HG03571 (cell line): ENCODE results near the gene TANC1.

Experiments used
- ATAC-seq: cut with Tn5 transposase; IDR thresholded peaks from one replicate; pipeline ENCODE4 v1.9.1; 2021; ENCODE audit not compliant: unreplicated experiment

TANC1 gene

GRCh38 chr2:158993721-158994587 is 25.5 kb downstream of the TANC1 start:
- ATAC-seq: no peak

- no peak for ATAC-seq
Observed at GRCh38 chr2:158994920-158995676, 26.7 kb downstream of the TANC1 start.

GRCh38 chr2:158995677-158996049 is 27.2 kb downstream of the TANC1 start:
- no peak for ATAC-seq

- no peak for ATAC-seq
Observed at GRCh38 chr2:158996378-158996993, 28.0 kb downstream of the TANC1 start.

DNA sequence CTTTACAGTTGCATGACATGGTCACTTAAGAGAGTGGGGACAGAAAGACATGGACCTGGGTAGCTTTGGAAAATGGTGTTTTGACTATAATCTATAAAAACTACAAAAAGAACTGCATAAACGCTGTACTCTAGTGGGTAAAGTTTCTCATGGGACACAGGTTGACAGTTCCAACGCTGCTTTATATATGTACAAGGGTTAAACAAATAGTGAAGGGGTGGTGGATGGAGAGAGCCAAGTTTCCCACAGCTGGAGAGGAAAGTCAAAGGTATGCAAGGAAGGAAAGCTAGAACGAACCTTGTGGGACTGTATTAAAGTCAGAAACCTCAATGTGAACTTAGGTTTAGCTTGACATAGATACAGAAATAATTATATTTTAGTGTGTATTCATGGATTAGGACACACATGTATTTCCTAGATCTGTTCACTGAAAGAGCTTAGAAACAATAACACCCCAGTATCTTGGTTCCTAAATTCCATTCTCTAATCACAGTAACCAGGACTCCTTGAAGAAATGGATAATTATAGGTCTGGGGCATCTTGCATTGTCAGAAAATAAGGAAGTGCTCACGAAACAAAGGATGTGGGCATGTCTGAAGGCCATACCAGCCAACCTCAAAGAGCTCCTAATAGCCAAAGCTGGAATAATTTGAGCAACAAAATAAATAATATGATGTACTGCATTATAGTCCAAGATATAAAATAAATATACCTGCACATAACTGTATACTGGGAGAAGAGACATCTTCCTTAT is 28.8 kb downstream of the TANC1 start:
- ATAC-seq: no peak

GRCh38 chr2:158998551-158999248 is 30.3 kb downstream of the TANC1 start:
- ATAC-seq: no peak

DNA sequence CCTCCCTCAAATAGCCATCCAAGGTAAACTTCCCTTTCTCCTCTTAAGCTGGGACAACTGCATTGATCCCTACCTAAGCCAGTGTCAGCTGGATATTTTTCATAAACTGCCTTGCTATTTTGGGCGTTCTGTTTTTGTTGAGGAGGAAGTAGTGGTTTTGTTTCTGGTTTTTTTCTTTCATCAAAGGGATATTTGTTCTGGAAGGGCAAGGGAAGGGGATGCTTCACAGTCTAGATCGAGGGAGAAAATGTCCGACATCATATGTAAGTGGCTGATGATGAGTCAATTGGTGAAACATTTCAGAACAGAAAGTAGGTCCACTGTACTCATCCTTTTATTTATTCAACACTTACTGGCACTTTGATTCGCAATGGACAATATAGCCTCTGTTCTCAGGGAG is 31.0 kb downstream of the TANC1 start:
- no peak for ATAC-seq

DNA sequence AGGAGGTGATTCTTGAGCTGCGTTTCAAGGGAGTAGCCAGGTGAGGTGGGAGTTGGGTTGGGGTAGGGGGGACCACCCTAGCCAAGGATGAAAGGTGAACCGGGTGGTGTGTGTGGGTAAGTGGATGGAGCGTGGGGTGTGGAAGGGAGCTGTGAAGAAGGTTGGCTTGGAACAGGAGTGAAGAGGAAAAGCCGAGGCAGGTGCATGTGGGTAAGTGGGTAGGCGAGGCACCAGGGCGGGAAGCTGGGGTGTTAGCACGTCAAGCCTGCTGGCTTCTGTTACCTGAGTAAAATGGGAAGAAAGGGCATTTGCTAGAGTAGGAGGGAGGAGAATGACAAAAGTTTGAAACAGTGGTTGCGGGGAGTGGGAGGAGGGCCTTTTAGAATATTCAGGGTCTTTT is 31.6 kb downstream of the TANC1 start:
- no peak for ATAC-seq

DNA sequence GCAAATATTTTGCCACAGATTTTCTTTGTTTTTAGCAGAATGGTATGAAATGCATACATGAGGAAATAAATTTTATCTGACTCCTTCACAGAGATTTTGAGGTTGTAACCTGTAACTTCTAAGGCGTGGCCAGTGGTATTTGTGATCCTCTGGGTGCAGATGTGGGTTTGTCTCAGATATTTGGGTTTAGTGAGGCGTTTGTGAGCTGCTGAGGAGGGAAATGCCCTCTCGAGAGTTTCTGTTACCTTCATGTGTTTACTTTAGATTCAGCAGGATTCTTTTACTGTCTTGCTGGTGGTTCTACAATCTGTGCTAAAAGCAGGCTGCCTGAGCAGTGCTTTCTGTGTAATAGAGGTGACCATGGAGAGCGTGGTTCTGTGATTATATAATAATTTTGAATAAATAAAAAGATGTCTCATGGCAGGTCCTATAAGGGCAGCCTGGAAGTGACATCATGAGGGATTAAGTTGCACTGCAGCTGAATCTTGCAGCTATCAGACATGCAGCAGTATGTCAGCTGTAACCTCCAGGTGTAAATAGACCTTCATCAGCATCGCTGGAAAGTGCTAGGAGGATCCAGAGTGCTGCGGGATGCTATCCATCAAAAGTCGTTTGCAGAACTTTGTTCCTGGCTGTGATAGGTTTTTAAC is 34.1 kb downstream of the TANC1 start:
- no peak for ATAC-seq

DNA sequence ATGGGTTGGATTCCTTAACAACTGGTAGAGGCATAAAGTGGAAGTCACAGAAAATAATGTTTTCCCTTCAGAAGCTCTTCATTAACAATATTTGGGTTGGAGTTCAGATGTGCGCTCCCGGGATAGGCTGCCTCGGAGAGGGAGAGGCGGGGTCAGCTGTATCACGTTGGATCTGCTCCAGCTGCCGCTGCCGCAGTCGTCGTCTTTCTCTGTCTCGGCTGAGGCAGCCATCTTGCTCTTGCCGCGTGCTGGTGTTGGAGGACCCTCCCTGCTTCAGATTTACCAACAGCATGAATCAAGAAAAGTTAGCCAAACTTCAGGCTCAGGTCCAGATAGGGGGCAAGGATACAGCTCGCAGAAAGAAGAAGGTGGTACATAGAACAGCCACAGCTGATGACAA is 35.1 kb downstream of the TANC1 start:
- no peak for ATAC-seq

GRCh38 chr2:159004849-159005248 is 36.4 kb downstream of the TANC1 start:
- ATAC-seq: no peak

DNA sequence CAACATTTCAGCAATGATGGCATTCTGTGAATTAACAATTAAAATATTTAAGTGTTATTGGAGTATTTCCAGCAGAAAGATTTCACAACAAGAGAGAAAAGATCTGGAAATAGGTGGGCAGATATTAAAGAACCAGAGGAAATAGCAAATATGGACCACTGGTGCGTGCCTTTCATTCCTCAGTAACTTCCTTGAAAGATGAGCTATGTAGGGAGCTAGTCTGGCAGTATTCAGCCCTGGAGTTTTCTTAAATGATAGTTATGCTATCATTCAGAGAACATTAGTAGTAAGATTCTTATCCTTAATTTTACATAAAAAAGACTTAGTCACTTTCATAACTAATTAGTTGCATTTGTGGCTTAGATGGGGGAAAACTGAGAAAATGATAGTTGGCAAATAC is 41.5 kb downstream of the TANC1 start:
- ATAC-seq: no peak

GRCh38 chr2:159010340-159010739 is 41.9 kb downstream of the TANC1 start:
- ATAC-seq: no peak

- ATAC-seq: no peak
Observed at GRCh38 chr2:159010963-159011362, 42.5 kb downstream of the TANC1 start.

DNA sequence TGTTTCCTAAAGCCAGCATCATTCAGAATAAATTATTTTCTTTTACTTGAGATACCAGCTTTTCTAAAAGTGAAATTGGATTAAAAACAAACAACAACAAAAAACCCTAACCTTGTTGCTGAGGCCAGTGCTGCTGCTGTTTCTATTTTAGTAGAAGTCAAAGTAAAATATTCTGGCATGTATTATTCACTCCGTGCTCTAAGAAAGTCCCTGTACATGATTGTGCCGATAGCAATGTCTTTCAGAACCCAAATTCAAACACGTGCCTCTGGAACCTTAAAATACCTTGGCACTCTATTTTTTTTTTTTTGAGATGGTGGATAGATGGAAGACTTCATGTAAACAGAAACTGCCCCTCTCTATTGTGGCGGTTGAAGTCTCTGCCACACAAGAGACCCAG is 43.7 kb downstream of the TANC1 start:
- no peak for ATAC-seq

DNA sequence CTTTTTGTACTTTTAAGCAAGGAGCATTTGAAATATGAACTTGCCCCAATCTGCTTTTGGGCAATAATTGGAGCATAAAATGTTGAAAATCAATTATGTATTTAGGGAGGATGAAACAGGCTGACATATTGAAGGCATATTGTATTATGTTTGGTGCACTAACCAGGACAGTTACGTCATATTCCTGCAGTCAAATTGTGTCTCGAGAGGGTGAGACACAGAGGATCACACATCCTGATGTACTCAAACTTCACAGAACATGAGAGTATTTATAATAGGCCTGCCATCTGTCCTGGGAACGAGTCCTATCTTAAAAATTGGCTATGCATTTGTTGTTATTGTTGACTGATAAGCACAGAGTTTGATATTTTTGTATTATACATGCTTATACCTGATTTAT is 44.7 kb downstream of the TANC1 start:
- no peak for ATAC-seq

DNA sequence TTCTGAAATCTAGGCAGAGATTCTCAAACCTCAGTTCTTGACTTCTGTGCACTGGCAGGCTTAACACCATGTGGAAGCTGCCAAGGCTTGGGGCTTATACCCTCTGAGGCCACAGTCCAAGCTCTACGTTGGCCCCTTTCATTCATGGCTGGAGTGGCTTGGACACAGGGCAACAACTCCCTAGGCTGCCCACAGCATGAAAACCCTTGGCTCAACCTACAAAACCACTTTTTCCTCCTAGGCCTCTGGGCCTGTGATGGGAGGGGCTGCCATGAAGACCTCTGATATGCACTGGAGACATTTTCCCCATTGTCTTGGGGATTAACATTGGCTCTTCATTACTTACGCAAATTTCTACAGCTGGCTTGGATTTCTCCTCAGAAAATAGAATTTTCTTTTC is 46.7 kb downstream of the TANC1 start:
- no peak for ATAC-seq

- ATAC-seq: no peak
Observed at GRCh38 chr2:159015823-159016222, 47.4 kb downstream of the TANC1 start.

- ATAC-seq: no peak
Observed at GRCh38 chr2:159017837-159018236, 49.4 kb downstream of the TANC1 start.

GRCh38 chr2:159019021-159019420 is 50.6 kb downstream of the TANC1 start:
- no peak for ATAC-seq
